ENCODE results near the gene ASGR2.

- TF ChIP-seq, protein P1, sequence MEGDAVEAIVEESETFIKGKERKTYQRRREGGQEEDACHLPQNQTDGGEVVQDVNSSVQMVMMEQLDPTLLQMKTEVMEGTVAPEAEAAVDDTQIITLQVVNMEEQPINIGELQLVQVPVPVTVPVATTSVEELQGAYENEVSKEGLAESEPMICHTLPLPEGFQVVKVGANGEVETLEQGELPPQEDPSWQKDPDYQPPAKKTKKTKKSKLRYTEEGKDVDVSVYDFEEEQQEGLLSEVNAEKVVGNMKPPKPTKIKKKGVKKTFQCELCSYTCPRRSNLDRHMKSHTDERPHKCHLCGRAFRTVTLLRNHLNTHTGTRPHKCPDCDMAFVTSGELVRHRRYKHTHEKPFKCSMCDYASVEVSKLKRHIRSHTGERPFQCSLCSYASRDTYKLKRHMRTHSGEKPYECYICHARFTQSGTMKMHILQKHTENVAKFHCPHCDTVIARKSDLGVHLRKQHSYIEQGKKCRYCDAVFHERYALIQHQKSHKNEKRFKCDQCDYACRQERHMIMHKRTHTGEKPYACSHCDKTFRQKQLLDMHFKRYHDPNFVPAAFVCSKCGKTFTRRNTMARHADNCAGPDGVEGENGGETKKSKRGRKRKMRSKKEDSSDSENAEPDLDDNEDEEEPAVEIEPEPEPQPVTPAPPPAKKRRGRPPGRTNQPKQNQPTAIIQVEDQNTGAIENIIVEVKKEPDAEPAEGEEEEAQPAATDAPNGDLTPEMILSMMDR (IDR thresholded peaks at IDR 0.05) = no peak
- TF ChIP-seq EZH2 (IDR thresholded peaks at IDR 0.05) = no peak
Measured at GRCh38 chr17:7079581-7080455, 34.8 kb downstream of the ASGR2 start, which contains the start of gene CLEC10A.

Measured in neural progenitor cell (in vitro differentiated cells).